Natural killer cell treated with Interleukin-12 subunit alpha and Interleukin-12 subunit beta and Interleukin-15 and Interleukin-18, amount 100 ng/mL, for 72 hours (primary cell): ENCODE measurements around the gene NAA35. TPM values are rescaled to one million over a fixed set of nuclear protein-coding genes. Genes with fewer than 3 reads are reported as not detected.
"Not testable (repeated sequence)": the region's sequence is repeated elsewhere in the genome, so short reads cannot be mapped to it uniquely, and the experiment has no call there.

ENCODE experiments used
- ATAC-seq, 2 donors: fragments of 150-1000 bp; cut with Tn5 transposase in 1 of 2; sonication (Bioruptor Pico), chemical (Tn5 transposase) in 1 of 2; 2 replicates each; pipeline ENCODE4 v1.10.0; 2021
- DNase-seq: peaks from one replicate; pipeline ENCODE4 v3.0.0; 2022; ENCODE audit warnings: low spot score
- H3K27ac Mint-ChIP-seq, 2 donors: 1 replicate in 1 of 2; 2 replicates in 1 of 2; pipeline ENCODE4 v1.8.0; 2022; ENCODE audit warnings: mixed read lengths in 2 of 2, mild to moderate bottlenecking in 1 of 2, moderate library complexity in 1 of 2
- H3K27me3 Mint-ChIP-seq, 2 donors: 1 replicate in 1 of 2; 2 replicates in 1 of 2; pipeline ENCODE4 v1.8.0; 2022; ENCODE audit warnings: mixed read lengths in 2 of 2
- H3K36me3 Mint-ChIP-seq: one replicate; pipeline ENCODE4 v1.8.0; 2022; ENCODE audit warnings: mixed read lengths
- H3K4me1 Mint-ChIP-seq, 2 donors: 1 replicate in 1 of 2; 2 replicates in 1 of 2; pipeline ENCODE4 v1.8.0; 2022; ENCODE audit warnings: low read depth in 2 of 2, mixed read lengths in 2 of 2, mild to moderate bottlenecking in 1 of 2
- H3K4me3 Mint-ChIP-seq: one replicate; pipeline ENCODE4 v1.8.0; 2022; ENCODE audit warnings: mixed read lengths
- H3K9me3 Mint-ChIP-seq: 2 replicates; pipeline ENCODE4 v1.8.0; 2022; ENCODE audit warnings: mixed read lengths
- total RNA-seq, 2 donors: library from RNA; stranded (reverse); gene quantifications; one replicate each; pipeline ENCODE4 v1.2.3, GENCODE V29; 2022

Gene NAA35
- total RNA-seq, 2 donors from 2014 or later: 26.7 to 33.7 TPM

- Mint-ChIP-seq H3K27me3 (peaks cover 0 to 10% of the 10 kb centered on the region in 2 donors), H3K36me3 (no peaks in the 10 kb centered on the region), H3K4me3 (no peak overlapping the region), H3K9me3 (no peaks in the 10 kb centered on the region), H3K27ac (no peak overlapping the region), H3K4me1 (no peaks in the 10 kb centered on the region)
- no peak for DNase-seq
- no peak for ATAC-seq
These were observed 106.0 kb downstream of the NAA35 start for GRCh38 chr9:86046930-86047341.

GRCh38 chr9:86047361-86047760 is 106.4 kb downstream of the NAA35 start:
- no peaks in the 10 kb centered on the region for H3K9me3 Mint-ChIP-seq
- H3K36me3 Mint-ChIP-seq: no peaks in the 10 kb centered on the region
- no peak overlapping the region for H3K4me3 Mint-ChIP-seq
- ATAC-seq (no peak), DNase-seq (no peak)
- H3K27ac Mint-ChIP-seq: no peak overlapping the region
- H3K27me3 Mint-ChIP-seq: peaks cover 0 to 10% of the 10 kb centered on the region in 2 donors
- H3K4me1 Mint-ChIP-seq: no peaks in the 10 kb centered on the region

GRCh38 chr9:86048018-86048742 is 107.2 kb downstream of the NAA35 start:
- H3K9me3 Mint-ChIP-seq, ATAC-seq, H3K27ac Mint-ChIP-seq, H3K36me3 Mint-ChIP-seq, DNase-seq, H3K4me3 Mint-ChIP-seq, H3K4me1 Mint-ChIP-seq: not testable (repeated sequence)
- H3K27me3 Mint-ChIP-seq: peaks cover 0 to 10% of the 10 kb centered on the region in 2 donors

DNA sequence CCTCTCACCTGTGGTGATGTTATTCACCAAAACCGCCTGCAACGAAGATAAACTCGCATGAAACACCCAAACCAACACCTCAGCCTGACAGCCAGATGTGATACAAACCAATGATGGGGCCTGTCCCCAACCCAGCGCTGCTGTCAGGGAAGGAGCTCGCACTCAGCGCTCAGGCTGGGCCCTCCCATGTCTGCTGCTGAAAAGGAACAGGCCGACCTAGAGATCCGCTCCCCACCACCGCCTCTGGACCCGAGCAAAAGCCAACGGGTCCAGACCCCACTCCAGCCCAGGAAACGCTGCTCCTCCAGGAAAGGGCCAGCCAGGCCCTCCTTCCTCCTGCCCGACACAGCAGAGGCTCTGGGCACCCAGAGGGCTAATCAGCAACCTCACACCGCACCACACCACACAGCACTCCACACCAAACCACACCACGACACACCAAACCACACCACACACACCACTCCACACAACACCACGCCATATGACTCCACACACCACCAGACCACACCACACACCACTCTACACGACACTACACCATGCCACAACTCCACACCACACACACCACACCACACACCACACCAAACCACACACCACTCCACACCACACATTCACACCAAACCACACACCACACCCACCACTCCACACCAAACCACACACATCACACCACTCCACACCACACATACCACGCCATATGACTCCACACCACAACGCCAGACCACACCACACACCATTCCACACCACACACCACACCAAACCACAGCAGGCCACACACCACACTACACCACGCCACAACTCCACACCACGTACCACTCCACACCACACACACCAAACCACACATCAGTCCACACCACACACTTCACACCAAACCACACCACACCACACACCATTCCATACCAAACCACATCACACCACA is 111.9 kb downstream of the NAA35 start:
- Mint-ChIP-seq H3K27ac (no peak overlapping the region), H3K4me3 (no peak overlapping the region), H3K9me3 (no peaks in the 10 kb centered on the region), H3K36me3 (no peaks in the 10 kb centered on the region), H3K4me1 (peaks cover 7 to 15% of the 10 kb centered on the region in 2 donors), H3K27me3 (peaks cover 0 to 16% of the 10 kb centered on the region in 2 donors)
- ATAC-seq (peak; percentile 40 to 53), DNase-seq (no peak)

DNA sequence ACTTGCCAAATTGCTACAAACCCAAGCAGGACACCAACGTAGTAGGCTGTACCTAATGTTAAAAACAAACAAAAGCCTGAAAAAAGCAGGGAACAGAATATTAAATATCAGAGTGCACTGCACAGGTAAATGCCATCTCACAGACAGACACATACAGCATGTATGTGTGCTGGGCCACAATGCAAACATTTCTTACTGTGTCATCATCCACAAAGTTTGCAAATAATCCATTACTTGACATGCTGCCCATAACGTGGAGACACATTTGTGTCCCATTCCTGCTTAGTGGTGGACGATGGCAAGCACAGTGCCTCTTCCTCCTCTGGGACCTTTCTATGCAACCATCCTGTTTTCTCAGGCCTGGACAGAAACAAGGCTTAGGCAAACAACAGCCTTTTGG is 113.7 kb downstream of the NAA35 start:
- no peak overlapping the region for H3K27ac Mint-ChIP-seq
- no peaks in the 10 kb centered on the region for H3K9me3 Mint-ChIP-seq
- ATAC-seq: no peak
- no peak overlapping the region for H3K4me3 Mint-ChIP-seq
- H3K36me3 Mint-ChIP-seq: no peaks in the 10 kb centered on the region
- peaks cover 7 to 18% of the 10 kb centered on the region in 2 donors for H3K4me1 Mint-ChIP-seq
- DNase-seq: no peak
- peaks cover 0 to 20% of the 10 kb centered on the region in 2 donors for H3K27me3 Mint-ChIP-seq

DNA sequence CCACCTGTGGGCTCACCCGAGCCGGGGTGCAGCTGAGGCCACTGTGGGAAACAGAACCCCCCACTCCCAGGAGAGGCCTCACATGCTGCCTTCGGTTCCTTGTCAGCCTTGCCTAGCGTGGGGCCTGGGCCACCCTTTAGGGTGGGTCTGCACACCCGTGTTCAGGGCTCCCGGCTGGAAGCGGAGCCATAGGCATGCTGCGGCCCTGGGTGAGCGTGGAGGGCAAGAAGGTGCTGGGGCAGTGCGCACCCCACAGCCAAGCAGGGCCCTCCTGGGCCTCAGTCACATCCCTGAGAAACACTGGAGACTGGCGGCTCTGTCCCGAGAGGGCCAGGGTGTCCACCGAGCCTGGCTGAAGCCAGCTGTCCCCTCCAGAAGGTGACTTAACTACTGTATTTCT is 116.5 kb downstream of the NAA35 start:
- DNase-seq (no peak), ATAC-seq (no peak)
- Mint-ChIP-seq H3K4me3 (no peak overlapping the region), H3K27me3 (peaks cover 0 to 16% of the 10 kb centered on the region in 2 donors), H3K36me3 (no peaks in the 10 kb centered on the region), H3K4me1 (peaks cover 7 to 21% of the 10 kb centered on the region in 2 donors), H3K27ac (no peak overlapping the region), H3K9me3 (no peaks in the 10 kb centered on the region)

DNA sequence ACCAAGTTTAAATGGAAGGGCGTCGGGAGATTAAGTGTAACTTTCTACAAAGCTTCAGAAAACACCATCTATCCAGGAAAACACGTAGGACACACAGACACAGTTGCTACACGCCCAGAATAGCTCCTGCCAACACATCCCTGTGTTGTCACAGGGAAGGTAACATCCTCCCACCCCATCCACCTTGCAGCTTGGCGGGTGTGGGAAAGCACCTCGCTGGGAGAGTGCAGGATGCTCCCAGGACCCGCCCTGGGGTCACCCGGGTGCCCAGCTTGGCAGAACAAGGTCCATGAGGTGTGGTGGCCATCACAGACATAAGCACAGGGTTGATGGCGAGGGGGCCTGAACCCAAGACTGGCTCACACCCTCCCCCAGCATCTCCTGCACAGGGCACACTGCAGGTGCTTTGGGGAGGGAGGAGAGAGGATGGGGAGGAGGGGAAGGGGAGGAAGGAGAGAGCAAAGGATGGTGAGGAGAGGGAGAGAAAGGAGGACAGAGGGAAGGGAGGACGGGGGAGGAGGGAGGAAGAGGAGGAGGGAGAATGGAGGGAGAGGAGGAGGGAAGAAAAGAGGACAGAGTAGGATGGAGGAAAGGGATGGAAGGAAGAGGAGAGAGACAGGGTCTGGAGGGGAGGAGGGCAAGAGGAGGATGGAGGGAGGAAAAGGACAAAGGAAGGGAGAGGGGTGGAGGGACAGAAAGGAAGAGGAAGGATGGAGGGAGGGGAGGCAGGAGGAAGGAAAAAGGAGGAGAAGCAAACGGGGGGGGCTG is 121.2 kb downstream of the NAA35 start:
- DNase-seq: no peak
- Mint-ChIP-seq H3K9me3 (no peaks in the 10 kb centered on the region), H3K4me1 (peaks cover 0 to 6% of the 10 kb centered on the region in 2 donors), H3K27me3 (peaks cover 0 to 11% of the 10 kb centered on the region in 2 donors), H3K4me3 (no peak overlapping the region), H3K36me3 (no peaks in the 10 kb centered on the region), H3K27ac (no peak overlapping the region)
- no peak for ATAC-seq

DNA sequence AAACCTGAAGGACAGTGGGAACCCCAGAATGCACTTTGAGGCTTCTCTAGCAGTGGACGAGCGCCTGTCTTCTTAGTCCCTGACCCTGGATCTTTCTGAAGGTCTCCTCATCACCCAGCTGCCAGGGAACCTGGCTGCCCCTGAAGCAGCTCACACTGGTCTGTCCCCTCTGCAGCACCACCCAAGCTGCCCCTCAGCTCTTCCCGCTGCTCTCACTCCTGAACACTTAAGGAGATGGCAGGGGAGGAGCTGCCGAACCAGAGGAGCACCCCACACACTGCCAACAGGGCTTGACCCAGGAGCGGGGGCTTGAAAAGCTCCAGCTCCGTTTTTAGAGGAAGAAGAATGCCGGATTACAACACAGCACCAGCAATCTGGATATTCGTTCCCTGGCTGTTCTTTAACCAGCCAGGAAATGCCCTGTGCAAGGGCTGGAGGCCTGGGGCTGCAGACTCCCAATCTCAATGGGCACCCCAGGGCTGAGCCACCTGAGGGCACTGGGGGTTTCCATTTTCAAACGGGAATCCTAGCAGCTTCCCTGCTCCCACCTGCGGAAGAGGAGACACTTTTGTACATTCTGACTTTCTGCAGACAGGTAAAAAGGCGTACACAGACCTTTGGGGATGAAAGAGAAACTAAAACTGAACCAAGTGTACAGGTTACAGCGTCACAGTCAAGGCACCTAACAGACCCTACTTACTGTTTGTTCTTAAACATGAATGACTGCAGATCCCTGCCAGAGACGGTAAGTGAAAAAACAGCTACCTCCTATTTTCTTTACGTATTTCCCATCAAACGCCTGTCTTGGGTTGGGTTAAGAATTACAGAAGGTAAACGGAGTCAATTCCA is 122.1 kb downstream of the NAA35 start:
- H3K27ac Mint-ChIP-seq: no peak overlapping the region
- H3K36me3 Mint-ChIP-seq: no peaks in the 10 kb centered on the region
- H3K27me3 Mint-ChIP-seq: peaks cover 0 to 11% of the 10 kb centered on the region in 2 donors
- no peaks in the 10 kb centered on the region for H3K9me3 Mint-ChIP-seq
- no peak for DNase-seq
- H3K4me3 Mint-ChIP-seq: no peak overlapping the region
- peaks cover 0 to 6% of the 10 kb centered on the region in 2 donors for H3K4me1 Mint-ChIP-seq
- ATAC-seq: no peak

DNA sequence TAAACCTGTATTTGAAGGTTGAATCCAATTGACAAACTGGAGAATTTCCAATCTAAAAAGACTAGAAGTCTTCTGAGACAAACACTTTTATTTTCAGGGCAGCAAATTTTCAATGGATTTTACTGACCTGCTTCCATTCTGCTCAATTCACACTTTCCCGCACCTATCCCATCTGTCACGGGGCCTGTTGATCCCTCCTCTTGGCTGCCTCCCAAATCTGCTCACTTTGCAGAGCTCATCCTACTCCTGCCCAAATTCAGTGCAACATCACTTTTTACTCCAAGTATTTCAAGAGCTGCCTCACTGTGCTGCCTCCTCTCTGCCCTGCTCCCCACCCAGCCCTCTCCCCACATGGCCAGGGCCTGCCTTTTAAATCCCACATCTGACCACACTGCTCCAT is 123.3 kb downstream of the NAA35 start:
- no peaks in the 10 kb centered on the region for H3K36me3 Mint-ChIP-seq
- no peak for DNase-seq
- no peak overlapping the region for H3K27ac Mint-ChIP-seq

DNA sequence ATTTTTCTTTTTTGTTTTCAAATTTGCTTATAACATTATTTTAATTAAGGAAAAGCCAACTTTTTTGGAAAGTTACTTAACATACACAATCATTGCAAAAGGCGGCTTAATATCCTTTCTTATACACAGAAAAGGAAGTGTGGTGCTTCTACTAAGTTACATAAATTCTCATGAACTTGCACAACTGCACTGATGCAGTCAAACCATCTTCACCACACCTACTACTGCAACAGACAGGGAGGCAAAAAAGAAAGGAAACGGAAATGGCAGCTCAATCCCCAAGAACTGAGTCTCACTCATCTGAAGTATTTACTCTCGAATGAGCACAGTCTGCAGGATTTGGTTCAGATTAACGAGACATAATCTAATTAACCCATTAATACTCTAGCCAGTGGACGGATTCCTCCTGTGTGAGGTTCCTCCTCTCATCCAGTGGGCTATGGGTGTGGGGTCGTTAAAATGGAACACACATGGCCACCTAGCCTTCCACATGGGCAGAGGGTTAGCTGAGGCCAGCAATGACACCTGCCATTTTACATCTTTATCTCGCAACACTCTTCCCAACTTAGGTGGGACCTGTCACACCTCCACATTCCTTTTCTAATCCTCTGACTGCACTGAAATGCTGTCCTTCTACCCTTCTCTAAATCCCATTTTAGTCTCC is 128.4 kb downstream of the NAA35 start:
- no peak for ATAC-seq
- H3K27ac Mint-ChIP-seq: no peak overlapping the region

More for the DNA sequence above, 123.3 kb downstream of the NAA35 start:
- peaks cover 0 to 7% of the 10 kb centered on the region in 2 donors for H3K27me3 Mint-ChIP-seq
- no peak overlapping the region for H3K4me3 Mint-ChIP-seq
- no peaks in the 10 kb centered on the region for H3K9me3 Mint-ChIP-seq
- ATAC-seq: no peak
- H3K4me1 Mint-ChIP-seq: peaks cover 0 to 5% of the 10 kb centered on the region in 2 donors

More for the DNA sequence above, 128.4 kb downstream of the NAA35 start:
- H3K27me3 Mint-ChIP-seq: no peaks in the 10 kb centered on the region
- no peak overlapping the region for H3K4me3 Mint-ChIP-seq
- DNase-seq: no peak
- H3K9me3 Mint-ChIP-seq: no peaks in the 10 kb centered on the region
- H3K36me3 Mint-ChIP-seq: no peaks in the 10 kb centered on the region
- no peaks in the 10 kb centered on the region for H3K4me1 Mint-ChIP-seq
